Measurements from ENCODE around the gene SRL. TPM values are rescaled to one million over a fixed set of nuclear protein-coding genes. Genes with fewer than 3 reads are reported as not detected.

The SRL gene
- polyA plus RNA-seq, 1 donor from 2014 or later = not detected

DNA sequence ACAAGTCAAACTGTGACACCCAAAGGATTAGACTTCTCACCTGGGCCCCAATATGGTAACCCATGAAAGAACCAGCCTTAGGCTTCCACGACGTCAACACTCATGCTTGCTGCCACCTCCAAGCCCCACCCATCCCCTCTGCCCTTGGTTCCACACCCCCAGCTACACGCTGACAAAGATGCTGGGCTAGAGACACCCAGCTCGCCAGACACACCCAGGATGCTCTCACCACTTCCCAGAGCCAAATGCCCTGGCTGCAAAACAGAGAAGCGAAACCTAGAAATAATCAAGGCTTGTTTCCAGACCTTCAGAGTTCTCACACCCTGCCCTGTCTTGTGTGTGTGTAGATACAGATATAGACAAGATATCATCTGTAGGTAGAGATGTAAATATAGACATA, 99.6 kb downstream of the SRL start:
- H3K9me3 ChIP-seq (ENCODE audit: low read length) = peaks cover 3% of the 10 kb centered on the region
- H3K9ac ChIP-seq (ENCODE audit: low read length) = no peak overlapping the region
- H3K79me2 ChIP-seq (replicated peaks; ENCODE audit: insufficient read depth, low read length) = no peaks in the 10 kb centered on the region
- H2AFZ ChIP-seq (ENCODE audit: low read depth, low read length) = no peak overlapping the region
- H3K9me2 ChIP-seq (ENCODE audit: insufficient read depth, low read length) = no peaks in the 10 kb centered on the region
- no peaks in the 10 kb centered on the region for H3K36me3 ChIP-seq (ENCODE audit: insufficient read depth, low read length)
- TF ChIP-seq EZH2 (IDR thresholded peaks at IDR 0.05; ENCODE audit: borderline replicate concordance, insufficient read depth, low read length, poor library complexity, severe bottlenecking) = no peak
- TF ChIP-seq TAF1 (IDR thresholded peaks at IDR 0.05; ENCODE audit: low read depth) = no peak
- no peak for TF ChIP-seq SMC3 (conservative IDR thresholded peaks at IDR 0.05; ENCODE audit: poor library complexity)
- no peak for TF ChIP-seq EP300 (conservative IDR thresholded peaks at IDR 0.05; ENCODE audit: poor library complexity, severe bottlenecking)
- TF ChIP-seq POLR2AphosphoS5 (IDR thresholded peaks at IDR 0.05) = no peak
- TF ChIP-seq MXI1 (conservative IDR thresholded peaks at IDR 0.05; ENCODE audit: poor library complexity, severe bottlenecking) = no peak
- TF ChIP-seq, protein P1, sequence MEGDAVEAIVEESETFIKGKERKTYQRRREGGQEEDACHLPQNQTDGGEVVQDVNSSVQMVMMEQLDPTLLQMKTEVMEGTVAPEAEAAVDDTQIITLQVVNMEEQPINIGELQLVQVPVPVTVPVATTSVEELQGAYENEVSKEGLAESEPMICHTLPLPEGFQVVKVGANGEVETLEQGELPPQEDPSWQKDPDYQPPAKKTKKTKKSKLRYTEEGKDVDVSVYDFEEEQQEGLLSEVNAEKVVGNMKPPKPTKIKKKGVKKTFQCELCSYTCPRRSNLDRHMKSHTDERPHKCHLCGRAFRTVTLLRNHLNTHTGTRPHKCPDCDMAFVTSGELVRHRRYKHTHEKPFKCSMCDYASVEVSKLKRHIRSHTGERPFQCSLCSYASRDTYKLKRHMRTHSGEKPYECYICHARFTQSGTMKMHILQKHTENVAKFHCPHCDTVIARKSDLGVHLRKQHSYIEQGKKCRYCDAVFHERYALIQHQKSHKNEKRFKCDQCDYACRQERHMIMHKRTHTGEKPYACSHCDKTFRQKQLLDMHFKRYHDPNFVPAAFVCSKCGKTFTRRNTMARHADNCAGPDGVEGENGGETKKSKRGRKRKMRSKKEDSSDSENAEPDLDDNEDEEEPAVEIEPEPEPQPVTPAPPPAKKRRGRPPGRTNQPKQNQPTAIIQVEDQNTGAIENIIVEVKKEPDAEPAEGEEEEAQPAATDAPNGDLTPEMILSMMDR (IDR thresholded peaks at IDR 0.05; ENCODE audit: poor library complexity, severe bottlenecking) = no peak
- TF ChIP-seq RAD21 (conservative IDR thresholded peaks at IDR 0.05) = no peak
- TF ChIP-seq, protein P2, sequence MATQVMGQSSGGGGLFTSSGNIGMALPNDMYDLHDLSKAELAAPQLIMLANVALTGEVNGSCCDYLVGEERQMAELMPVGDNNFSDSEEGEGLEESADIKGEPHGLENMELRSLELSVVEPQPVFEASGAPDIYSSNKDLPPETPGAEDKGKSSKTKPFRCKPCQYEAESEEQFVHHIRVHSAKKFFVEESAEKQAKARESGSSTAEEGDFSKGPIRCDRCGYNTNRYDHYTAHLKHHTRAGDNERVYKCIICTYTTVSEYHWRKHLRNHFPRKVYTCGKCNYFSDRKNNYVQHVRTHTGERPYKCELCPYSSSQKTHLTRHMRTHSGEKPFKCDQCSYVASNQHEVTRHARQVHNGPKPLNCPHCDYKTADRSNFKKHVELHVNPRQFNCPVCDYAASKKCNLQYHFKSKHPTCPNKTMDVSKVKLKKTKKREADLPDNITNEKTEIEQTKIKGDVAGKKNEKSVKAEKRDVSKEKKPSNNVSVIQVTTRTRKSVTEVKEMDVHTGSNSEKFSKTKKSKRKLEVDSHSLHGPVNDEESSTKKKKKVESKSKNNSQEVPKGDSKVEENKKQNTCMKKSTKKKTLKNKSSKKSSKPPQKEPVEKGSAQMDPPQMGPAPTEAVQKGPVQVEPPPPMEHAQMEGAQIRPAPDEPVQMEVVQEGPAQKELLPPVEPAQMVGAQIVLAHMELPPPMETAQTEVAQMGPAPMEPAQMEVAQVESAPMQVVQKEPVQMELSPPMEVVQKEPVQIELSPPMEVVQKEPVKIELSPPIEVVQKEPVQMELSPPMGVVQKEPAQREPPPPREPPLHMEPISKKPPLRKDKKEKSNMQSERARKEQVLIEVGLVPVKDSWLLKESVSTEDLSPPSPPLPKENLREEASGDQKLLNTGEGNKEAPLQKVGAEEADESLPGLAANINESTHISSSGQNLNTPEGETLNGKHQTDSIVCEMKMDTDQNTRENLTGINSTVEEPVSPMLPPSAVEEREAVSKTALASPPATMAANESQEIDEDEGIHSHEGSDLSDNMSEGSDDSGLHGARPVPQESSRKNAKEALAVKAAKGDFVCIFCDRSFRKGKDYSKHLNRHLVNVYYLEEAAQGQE (IDR thresholded peaks at IDR 0.05; ENCODE audit: borderline replicate concordance) = no peak
- H3K27me3 ChIP-seq (ENCODE audit: insufficient read depth, low read depth, low read length) = no peaks in the 10 kb centered on the region
- H3K27ac ChIP-seq (ENCODE audit: low read length) = no peak overlapping the region
- H3K4me2 ChIP-seq (ENCODE audit: low read length) = no peak overlapping the region
- H3K4me3 ChIP-seq (ENCODE audit: low read length) = no peak overlapping the region
- H4K20me1 ChIP-seq (ENCODE audit: insufficient read depth) = no peaks in the 10 kb centered on the region
- no peaks in the 10 kb centered on the region for H3F3A ChIP-seq (ENCODE audit: insufficient read depth, low read length, poor library complexity, severe bottlenecking)

DNA sequence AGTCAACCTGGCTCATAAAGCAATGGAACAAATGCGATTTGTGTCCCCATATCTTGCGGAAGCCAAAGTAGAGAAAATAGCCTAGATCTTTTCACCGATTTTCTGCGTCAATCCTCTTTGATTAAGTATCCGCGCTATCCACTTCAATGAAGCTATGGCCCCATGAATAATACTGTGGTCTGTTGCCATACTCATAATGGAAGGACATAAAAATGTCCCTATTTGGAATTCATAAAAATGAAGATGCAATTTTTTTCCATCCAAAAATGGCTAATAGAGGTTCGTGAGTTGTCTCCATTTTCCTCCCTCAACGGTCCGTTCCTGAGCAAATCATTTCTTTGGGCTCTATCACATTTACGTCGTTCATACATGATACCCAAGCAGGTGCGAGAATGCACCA, 100.3 kb downstream of the SRL start:
- TF ChIP-seq RAD21 (conservative IDR thresholded peaks at IDR 0.05) (no peak), SMC3 (conservative IDR thresholded peaks at IDR 0.05; ENCODE audit: poor library complexity) (no peak), EZH2 (IDR thresholded peaks at IDR 0.05; ENCODE audit: borderline replicate concordance, insufficient read depth, low read length, poor library complexity, severe bottlenecking) (no peak), EP300 (conservative IDR thresholded peaks at IDR 0.05; ENCODE audit: poor library complexity, severe bottlenecking) (no peak), TAF1 (IDR thresholded peaks at IDR 0.05; ENCODE audit: low read depth) (no peak), POLR2AphosphoS5 (IDR thresholded peaks at IDR 0.05) (no peak), MXI1 (conservative IDR thresholded peaks at IDR 0.05; ENCODE audit: poor library complexity, severe bottlenecking) (no peak)
- TF ChIP-seq, protein P2 (IDR thresholded peaks at IDR 0.05; ENCODE audit: borderline replicate concordance) = no peak
- Histone ChIP-seq H3K27ac (ENCODE audit: low read length) (no peak overlapping the region), H3K9ac (ENCODE audit: low read length) (no peak overlapping the region), H3K4me3 (ENCODE audit: low read length) (no peak overlapping the region), H3K79me2 (replicated peaks; ENCODE audit: insufficient read depth, low read length) (no peaks in the 10 kb centered on the region), H3K9me3 (ENCODE audit: low read length) (peaks cover 3% of the 10 kb centered on the region), H3K9me2 (ENCODE audit: insufficient read depth, low read length) (no peaks in the 10 kb centered on the region), H3K4me2 (ENCODE audit: low read length) (no peak overlapping the region), H2AFZ (ENCODE audit: low read depth, low read length) (no peak overlapping the region), H3K36me3 (ENCODE audit: insufficient read depth, low read length) (no peaks in the 10 kb centered on the region), H3K27me3 (ENCODE audit: insufficient read depth, low read depth, low read length) (no peaks in the 10 kb centered on the region), H3F3A (ENCODE audit: insufficient read depth, low read length, poor library complexity, severe bottlenecking) (no peaks in the 10 kb centered on the region), H4K20me1 (ENCODE audit: insufficient read depth) (no peaks in the 10 kb centered on the region)
